Measurements from ENCODE around the gene SHISAL2A.
A peak's percentile ranks its signal among the peaks of the same experiment; 100 is the strongest.

Gene SHISAL2A

DNA sequence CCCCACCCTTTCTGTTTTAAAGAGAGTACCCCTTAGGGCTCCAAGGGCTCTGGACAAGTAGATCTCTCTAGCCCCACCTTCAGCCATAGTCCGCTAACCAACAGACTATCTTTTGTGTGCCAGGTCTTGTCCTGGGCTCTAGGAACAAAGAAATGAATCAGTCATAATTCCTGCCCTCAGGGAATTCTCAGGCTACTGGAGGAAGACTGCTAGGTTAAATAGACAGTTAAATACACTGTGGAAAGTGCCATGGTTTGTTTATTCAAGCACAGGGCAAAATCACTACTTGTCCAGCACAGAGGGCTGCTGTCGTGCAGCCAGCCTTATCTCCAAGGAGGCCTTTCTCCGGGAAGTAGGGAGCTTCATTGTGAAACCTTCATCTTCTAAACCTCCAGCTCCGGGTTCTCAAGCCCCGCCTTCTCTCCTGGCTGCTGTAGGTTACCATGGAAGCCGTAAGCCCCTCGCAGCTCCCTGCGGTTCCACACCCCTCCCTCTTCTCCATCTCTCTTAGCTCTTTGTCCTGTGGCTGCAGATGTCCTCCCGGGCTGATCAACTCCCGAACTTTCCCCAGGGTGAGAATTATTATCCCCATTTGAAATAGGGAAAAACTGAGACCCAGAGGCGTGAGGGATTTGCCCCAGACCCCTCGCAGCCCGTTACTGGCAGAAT is 29.8 kb downstream of the SHISAL2A start:
- no peak for DNase-seq

DNA sequence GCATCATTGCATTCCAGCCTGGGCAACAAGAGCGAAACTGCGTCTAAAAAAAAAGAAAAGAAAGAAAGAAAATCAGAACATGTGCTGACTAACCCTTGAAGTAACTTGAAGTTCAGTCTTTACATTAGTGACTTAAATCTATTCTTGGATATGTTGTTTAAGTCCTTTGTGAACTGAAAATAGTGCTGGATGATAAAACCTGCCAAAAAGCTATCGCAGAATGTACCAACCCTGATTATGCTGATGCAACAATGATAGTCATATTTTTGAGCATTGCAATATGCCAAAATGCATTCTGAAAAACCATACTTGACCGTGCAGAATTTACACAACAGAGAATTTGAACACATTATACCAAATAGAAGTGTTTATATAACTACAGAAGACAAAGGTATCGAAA is 30.7 kb downstream of the SHISAL2A start:
- DNase-seq: no peak

DNA sequence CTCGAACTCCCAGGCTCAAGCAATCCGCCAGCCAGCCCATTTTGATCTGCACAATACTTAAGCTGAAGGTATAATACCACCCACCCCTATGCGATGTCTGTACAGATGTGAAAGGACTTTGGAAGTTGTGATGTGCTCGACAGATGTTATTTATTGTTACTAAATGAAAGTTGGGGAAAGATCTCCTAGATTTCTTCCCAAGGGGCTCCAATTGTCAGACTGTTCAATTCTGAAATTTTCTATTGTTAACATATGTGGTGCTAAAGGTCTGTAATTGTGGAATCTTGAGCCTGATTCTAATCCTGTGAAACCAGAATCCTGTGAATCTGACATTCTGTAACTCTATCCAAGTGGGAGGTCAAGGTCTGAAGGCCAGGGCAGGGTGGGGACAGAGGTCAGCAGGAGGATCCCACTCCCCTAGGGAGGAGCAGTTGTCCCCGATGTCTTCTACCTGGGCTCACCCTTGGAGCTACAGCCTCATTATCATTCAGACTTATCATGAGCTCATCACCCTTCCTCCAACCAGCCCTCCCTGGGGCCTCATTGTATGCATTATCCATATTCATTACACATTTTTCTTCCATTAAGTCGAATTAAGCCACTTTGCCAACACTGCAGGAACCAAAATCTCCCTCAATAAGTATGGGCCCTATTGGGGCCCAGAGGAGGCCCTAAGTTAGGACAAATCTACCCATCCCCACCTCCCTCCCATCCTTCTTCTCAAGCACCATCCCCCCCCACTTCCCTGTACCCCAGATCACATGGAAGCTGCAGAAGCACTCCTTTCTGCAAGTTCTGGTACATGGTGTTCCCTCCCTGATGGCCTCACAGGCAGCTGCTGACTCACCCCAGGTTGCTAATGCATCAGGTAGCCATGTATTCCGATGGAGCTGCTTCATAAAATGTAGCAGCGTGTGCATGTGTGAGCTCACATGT is 32.3 kb downstream of the SHISAL2A start:
- no peak for DNase-seq

DNA sequence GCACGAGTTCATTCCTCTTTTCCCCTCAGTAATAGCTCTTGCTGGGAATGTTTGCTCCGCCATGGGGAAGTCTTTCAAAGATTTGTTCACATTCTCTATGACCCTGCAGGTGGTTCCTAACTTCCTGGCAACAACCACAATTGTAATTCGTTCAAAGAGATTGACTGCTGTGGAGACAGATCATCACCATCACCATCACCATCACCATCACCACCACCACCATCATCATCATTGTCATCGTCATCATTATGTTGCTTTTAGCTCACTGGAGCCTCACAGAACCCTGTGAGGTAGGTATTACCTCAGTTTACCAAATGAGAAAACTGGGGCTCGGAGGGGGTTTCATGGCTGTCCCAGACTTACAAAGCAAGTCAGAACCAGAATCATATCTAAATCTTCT is 34.3 kb downstream of the SHISAL2A start:
- no peak for DNase-seq

GRCh38 chr1:52667984-52668383 is 35.0 kb downstream of the SHISAL2A start:
- DNase-seq: no peak

GRCh38 chr1:52668711-52669110 is 35.7 kb downstream of the SHISAL2A start:
- DNase-seq: no peak

GRCh38 chr1:52669696-52670095 is 36.7 kb downstream of the SHISAL2A start:
- DNase-seq: no peak

DNA sequence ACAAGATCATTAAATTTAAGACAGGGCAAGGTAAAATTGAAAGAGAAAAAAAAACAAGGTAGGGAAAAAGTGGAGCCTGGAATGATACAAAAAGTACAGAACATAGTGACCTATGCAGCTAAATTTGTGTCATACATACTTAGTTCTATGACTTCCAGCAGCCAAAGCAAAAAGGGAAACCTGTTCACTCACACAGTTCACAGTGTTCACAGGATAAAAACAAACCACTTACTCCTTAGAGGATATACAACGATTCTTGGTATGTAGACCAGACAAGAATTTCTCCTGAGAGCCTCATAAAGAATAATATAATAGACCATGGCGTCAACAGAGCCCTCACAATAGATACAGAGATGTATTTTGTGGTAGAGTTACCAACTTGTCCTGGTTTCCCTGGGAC is 37.6 kb downstream of the SHISAL2A start:
- DNase-seq: no peak

- no peak for DNase-seq
These were observed 40.0 kb downstream of the SHISAL2A start for GRCh38 chr1:52672946-52673345.

GRCh38 chr1:52673513-52673912 is 40.5 kb downstream of the SHISAL2A start:
- no peak for DNase-seq

- no peak for DNase-seq
These were observed 41.8 kb downstream of the SHISAL2A start for GRCh38 chr1:52674497-52675384.

DNA sequence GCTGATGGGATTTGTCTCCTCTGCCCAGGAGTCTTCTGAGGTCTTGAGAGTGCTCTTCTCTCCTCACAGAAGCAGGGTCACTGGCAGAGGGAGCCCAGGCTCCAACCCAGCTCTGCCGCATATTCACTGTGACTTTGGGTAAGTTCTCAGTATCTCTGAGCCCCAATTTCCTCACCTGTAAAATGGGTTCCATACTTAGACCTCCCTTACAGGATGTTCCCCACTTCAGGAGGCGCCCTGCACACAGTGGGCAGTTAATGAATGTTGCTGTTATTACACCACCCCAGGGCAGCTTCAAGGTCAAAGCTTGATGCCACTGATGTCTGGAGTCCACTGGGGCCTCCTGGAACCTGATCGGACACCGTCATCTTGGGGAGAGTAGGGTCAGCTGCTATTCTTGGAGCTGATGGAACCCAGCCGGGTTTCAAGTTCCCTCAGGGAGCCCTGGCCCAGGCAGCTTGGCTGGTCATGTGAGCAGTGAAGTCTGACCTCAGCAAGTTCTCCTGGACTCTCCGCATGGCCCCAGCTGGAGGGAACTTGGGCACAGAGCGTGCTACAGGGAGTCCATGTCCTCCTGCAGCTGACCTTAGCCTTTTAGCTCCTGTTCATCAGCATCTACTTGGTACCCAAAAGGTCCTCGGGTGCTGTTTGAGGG is 43.4 kb downstream of the SHISAL2A start:
- no peak for DNase-seq

- DNase-seq: no peak
These were observed 44.3 kb downstream of the SHISAL2A start for GRCh38 chr1:52677076-52677806.

- DNase-seq: no peak
These were observed 46.1 kb downstream of the SHISAL2A start for GRCh38 chr1:52679048-52679447.

DNA sequence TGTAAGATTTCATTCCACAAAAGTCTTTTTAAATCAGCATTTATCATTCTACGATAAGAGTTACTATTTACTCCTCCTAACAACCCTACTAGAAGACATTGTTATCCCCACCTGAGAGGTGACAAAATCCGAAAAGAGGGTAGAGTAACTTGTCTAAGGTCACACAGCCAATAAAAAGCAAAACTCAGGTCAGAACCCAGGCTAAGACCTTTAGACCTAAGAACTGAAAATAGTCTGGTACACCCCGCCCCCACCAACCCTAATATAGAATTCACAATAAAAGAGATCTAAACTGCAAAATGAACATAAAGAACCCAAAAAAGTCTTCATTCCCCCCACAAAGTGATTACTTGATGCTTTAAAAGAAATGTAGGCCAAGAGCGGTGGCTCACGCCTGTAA is 46.5 kb downstream of the SHISAL2A start:
- DNase-seq: no peak

GRCh38 chr1:52680353-52680752 is 47.4 kb downstream of the SHISAL2A start:
- no peak for DNase-seq

DNA sequence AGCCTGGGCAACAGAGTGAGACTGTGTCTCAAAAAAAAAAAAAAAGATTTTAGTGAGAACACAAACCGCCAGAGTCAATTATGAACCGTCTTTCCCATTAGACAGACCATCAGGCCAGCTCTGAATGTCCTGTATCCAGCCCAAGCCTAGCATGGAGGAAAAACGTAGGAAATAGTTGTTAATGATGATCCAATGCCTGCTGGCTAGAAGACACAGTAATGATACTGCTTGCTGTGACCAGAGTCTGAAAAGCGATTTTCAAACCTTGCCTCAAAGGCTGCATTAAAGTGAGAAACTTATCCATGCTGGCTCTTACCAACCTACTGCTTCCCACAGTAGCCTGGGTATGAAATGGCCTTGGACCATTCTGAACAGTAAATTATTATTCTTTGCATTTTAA is 48.2 kb downstream of the SHISAL2A start:
- DNase-seq: no peak

- DNase-seq: no peak
These were observed 50.5 kb downstream of the SHISAL2A start for GRCh38 chr1:52683367-52683940.

GRCh38 chr1:52684545-52684944 is 51.6 kb downstream of the SHISAL2A start:
- DNase-seq: no peak

- peak; percentile 11 for DNase-seq
These were observed 53.3 kb downstream of the SHISAL2A start for GRCh38 chr1:52686261-52686751.

DNA sequence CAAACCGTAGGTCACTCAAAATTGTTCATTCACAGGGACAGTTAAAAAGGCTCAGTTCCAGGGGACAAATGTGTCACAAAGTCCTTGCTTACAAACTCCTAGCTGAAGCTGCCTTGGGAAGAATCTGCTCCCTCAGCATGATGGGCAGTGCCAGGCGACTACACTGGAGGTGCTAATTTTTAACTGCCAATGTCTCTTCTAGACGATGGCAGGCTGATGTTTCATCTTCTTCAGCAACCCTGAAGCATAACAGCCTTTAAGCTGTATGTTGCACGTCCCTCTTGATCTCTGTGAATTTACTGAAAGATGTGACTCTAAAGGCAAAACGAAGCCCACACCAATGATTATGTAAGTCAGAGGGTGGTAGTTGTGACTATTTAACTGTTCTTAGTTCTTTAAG is 53.9 kb downstream of the SHISAL2A start:
- DNase-seq: no peak
